ENCODE results near the gene SERTAD3. TPM values are rescaled to one million over a fixed set of nuclear protein-coding genes. Genes with fewer than 3 reads are reported as not detected.

Gene SERTAD3
- total and polyA plus RNA-seq, 10 of the 15 experiments (the other 5 are each of a cell fraction or from before 2014, with no cell fraction given) = 4.2 to 22.4 (median 13.7) TPM

- Histone ChIP-seq H3K9me3 (replicated peaks; ENCODE audit: control insufficient read depth, insufficient read depth, low read length) (no peaks in the 10 kb centered on the region), H3K36me3 (ENCODE audit: control insufficient read depth in 2 of 2, insufficient read depth in 2 of 2, low read length in 1 of 2) (no peaks in the 10 kb centered on the region), H3K27me3 (replicated peaks in 1 of 2; ENCODE audit: control insufficient read depth in 2 of 2, insufficient read depth in 2 of 2, low read length in 1 of 2) (no peaks in the 10 kb centered on the region), H3K79me2 (ENCODE audit: control insufficient read depth, insufficient read depth, low read length) (no peaks in the 10 kb centered on the region), H3K9ac (ENCODE audit: control insufficient read depth, insufficient read depth, low read length) (no peak overlapping the region), H3K4me3 (no peak overlapping the region), H4K20me1 (ENCODE audit: control insufficient read depth, insufficient read depth) (no peaks in the 10 kb centered on the region), H3K27ac (ENCODE audit: control insufficient read depth, insufficient read depth) (no peak overlapping the region), H2AFZ (ENCODE audit: control insufficient read depth, low read depth, low read length) (no peak overlapping the region), H3K4me2 (ENCODE audit: control insufficient read depth, insufficient read depth) (no peak overlapping the region), H3K4me1 (ENCODE audit: control insufficient read depth, insufficient read depth, low read length) (peaks cover 5% of the 10 kb centered on the region)
- ChIA-PET CTCF (interaction anchor here (1.9 kb wide), 1 partner anchor 95 kb away, joined by 6 read pairs; no protein-coding TSS in a partner anchor), RAD21 (ENCODE audit: unreplicated experiment) (interaction anchor here (0.7 kb wide), 1 partner anchor 17 kb away, joined by 3 read pairs; no protein-coding TSS in a partner anchor), POLR2A (no interaction called here), SMC1A (ENCODE audit: uncharacterized antibody, unreplicated experiment) (no interaction called here)
- BruUV-seq (replicated peaks) = no TSS peak
- ATAC-seq (no peak), DNase-seq (ENCODE audit: low read depth, low spot score) (no peak), FAIRE-seq (no peak)
- intact Hi-C loops (cut with micrococcal nuclease; ENCODE audit: unreplicated experiment) = loop anchor here (5.0 kb wide), 1 partner anchor 43 kb away; no protein-coding TSS in a partner anchor
- WGBS (ENCODE audit: insufficient coverage, insufficient replicate concordance, low lambda C conversion rate, missing lambda C conversion rate) = 73% methylated on average over 3 of the region's 3 CpGs
- in situ Hi-C loops (cut with MboI) = no loop called here
- TF ChIP-seq NFYA (IDR thresholded peaks at IDR 0.05; ENCODE audit: borderline replicate concordance, low read depth, low read length) (no peak), ZBTB11 (CRISPR knock-in tag; IDR thresholded peaks at IDR 0.05) (no peak), ZZZ3 (IDR thresholded peaks at IDR 0.05; ENCODE audit: control insufficient read depth, insufficient read length, low read depth) (no peak), RELA (IDR thresholded peaks at IDR 0.05; ENCODE audit: borderline replicate concordance, partially characterized antibody) (no peak), RAD21 (IDR thresholded peaks at IDR 0.05; ENCODE audit: insufficient read depth, low read depth, low read length) (no peak), HDAC6 (IDR thresholded peaks at IDR 0.05; ENCODE audit: unreplicated experiment) (no peak), MLLT1 (IDR thresholded peaks at IDR 0.05) (no peak), SUPT20H (IDR thresholded peaks at IDR 0.05; ENCODE audit: borderline replicate concordance, control insufficient read depth, low read depth, low read length) (no peak), NRF1 (conservative IDR thresholded peaks at IDR 0.05; ENCODE audit: low read depth, low read length) (no peak), BCL3 (IDR thresholded peaks at IDR 0.05; ENCODE audit: borderline replicate concordance, insufficient read depth, low read depth, low read length, poor library complexity, severe bottlenecking) (no peak), ZNF274 (IDR thresholded peaks at IDR 0.05; ENCODE audit: insufficient read depth, insufficient read length) (no peak), RFX5 (IDR thresholded peaks at IDR 0.05; ENCODE audit: low read depth, low read length) (no peak), SPI1 (IDR thresholded peaks at IDR 0.05; ENCODE audit: borderline replicate concordance, insufficient read depth, low read depth, low read length) (no peak), WRNIP1 (IDR thresholded peaks at IDR 0.05; ENCODE audit: borderline replicate concordance, low read depth, low read length) (no peak), STAT3 (IDR thresholded peaks at IDR 0.05; ENCODE audit: low read depth, low read length) (no peak), SREBF1 (IDR thresholded peaks at IDR 0.05; ENCODE audit: low read length) (no peak), NBN (IDR thresholded peaks at IDR 0.05) (no peak), MYC (IDR thresholded peaks at IDR 0.05; ENCODE audit: insufficient read depth, insufficient read length, insufficient replicate concordance, low read length, severe bottlenecking) (no peak), PAX8 (IDR thresholded peaks at IDR 0.05) (no peak), JUNB (IDR thresholded peaks at IDR 0.05) (no peak)
Measured at GRCh38 chr19:40400559-40400958, 43.6 kb downstream of the SERTAD3 start.

Data from GM12878 (cell line).